AG09309 (cell line): ENCODE measurements around the gene AP3D1.

Source experiments
- DNase-seq: peaks from one replicate; pipeline ENCODE4 v3.0.0-alpha.2; 2010; ENCODE audit warnings: low read depth
- H3K4me3 ChIP-seq: 2 replicates; pipeline ENCODE4 v1.5.1; 2011; ENCODE audit warnings: mild to moderate bottlenecking, low read depth, low read length, moderate library complexity; ENCODE audit not compliant: control insufficient read depth
- TF ChIP-seq, protein P1 (sequence below): IDR thresholded peaks from 2 replicates; pipeline ENCODE4 v1.5.1; 2011; ENCODE audit warnings: mild to moderate bottlenecking, low read depth, low read length, inconsistent platforms; ENCODE audit not compliant: insufficient read depth, control insufficient read depth; ENCODE audit errors: missing control alignments

AP3D1 gene

DNA sequence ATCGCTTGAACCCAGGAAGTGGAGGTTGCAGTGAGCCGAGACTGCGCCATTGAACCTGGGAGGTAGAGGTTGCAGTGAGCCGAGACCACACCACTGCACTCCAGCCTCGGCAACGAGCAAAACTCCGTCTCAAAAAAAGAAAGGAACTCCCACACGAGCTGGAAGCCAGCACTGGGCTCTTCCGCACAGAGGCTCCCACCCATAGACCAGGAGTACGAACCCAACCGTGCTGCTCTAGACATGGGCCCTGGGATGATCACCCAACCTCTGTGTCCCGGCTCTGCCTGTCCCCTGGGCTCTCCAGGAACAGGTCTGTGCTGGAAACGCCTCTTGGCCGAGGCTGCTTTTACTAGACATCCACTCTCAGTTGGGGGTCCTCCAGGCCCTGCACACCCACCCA is 24.4 kb upstream of the AP3D1 start:
- no peak overlapping the region for H3K4me3 ChIP-seq
- no peak for DNase-seq
- TF ChIP-seq, protein P1, sequence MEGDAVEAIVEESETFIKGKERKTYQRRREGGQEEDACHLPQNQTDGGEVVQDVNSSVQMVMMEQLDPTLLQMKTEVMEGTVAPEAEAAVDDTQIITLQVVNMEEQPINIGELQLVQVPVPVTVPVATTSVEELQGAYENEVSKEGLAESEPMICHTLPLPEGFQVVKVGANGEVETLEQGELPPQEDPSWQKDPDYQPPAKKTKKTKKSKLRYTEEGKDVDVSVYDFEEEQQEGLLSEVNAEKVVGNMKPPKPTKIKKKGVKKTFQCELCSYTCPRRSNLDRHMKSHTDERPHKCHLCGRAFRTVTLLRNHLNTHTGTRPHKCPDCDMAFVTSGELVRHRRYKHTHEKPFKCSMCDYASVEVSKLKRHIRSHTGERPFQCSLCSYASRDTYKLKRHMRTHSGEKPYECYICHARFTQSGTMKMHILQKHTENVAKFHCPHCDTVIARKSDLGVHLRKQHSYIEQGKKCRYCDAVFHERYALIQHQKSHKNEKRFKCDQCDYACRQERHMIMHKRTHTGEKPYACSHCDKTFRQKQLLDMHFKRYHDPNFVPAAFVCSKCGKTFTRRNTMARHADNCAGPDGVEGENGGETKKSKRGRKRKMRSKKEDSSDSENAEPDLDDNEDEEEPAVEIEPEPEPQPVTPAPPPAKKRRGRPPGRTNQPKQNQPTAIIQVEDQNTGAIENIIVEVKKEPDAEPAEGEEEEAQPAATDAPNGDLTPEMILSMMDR, result no peak

DNA sequence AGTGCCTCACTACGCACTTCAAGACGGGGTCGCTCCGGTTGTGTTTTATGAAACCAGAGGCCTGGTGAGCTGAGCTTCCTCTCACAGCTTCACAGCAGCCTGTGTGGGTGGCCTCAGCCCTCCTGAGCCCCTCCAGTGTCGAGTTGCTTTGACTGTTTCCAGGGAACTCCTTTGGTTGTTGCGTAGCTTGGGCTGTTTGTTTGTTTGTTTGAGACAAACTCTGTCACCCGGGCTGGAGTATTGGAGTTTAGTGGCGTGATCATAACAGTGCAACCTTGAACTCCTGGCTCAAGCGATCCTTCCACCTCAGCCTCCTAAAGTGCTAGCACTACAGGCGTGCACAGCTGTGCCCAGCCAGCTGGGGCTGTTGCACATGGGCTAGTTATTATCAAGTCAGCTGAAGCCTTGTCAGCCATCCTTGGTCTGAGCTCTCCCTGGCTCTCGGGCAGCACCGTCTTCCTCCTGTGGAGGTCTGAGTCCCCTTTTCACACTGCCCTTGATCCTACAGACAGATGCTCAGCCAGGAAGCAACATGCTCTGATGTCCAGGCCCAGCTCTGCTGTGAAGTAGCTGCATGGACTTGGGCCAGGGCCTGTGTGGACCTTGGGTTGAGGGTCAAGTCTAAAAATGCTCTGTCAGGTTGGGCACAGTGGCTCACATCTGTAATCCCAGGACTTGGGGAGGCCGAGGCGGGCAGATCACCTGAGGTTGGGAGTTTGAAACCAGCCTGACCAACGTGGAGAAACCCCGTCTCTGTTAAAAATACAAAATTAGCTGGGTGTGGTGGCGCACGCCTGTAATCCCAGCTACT is 22.6 kb upstream of the AP3D1 start:
- no peak for DNase-seq
- no peak overlapping the region for H3K4me3 ChIP-seq
- TF ChIP-seq, protein P1, result no peak

DNA sequence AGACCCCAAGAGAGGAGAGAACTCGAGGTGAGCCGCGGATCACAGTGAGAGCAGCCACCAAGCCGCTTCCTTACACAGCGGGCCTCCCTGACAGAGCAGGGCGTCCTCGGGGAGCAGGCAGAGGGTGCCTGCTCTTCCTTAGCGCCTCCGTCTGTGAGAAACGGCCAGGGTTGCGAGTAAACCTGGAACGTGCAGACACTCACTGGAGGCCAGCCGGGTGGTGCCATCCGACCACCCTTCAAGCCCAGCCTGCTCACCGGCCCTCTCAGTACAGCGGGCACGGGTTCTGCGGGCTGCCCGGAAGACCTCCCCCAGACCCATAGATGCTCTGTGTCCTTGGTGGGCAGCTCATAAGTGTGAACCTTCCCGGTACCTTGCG is 22.0 kb upstream of the AP3D1 start:
- no peak overlapping the region for H3K4me3 ChIP-seq
- DNase-seq, result no peak
- TF ChIP-seq, protein P1, result no peak

DNA sequence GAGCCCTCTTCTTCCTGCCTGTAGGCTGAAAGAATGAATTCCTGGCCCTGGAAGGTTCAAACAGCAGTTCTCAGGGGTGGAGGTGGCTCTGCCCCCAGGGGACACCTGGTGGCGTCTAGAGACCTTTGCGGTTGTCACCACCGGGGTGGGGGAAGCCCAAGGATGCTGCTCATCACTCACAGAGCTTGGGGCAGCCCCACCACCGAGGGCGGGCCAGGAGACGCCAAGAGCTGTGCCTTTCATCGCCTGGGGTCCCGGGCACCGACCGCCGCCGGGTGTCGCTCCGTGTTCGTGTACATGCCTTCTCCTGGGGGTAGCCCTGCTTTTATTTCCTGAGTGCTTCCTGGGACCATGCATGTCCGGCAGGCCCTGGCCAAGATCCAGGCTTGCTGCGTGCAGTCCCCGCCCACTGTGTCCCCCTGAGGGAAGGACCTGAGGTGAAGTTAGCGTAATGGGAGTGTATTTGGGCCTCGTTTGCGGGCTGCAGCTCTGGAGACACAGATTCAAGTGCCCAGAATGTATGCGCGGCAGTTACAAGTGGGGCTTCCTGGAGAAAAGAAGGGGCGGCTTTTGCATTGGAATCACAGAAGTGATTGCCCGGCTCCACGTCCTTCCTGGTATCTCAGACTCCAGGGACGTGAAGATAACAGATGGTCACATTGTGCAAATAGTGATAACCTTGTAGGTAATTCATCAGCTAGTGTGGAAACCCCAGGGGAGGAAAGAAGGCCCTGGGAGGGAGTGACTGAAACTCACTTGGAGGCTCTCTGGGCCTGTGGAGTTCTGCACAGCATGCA is 20.2 kb upstream of the AP3D1 start:
- TF ChIP-seq, protein P1, result no peak
- DNase-seq, result no peak
- H3K4me3 ChIP-seq, result no peak overlapping the region

DNA sequence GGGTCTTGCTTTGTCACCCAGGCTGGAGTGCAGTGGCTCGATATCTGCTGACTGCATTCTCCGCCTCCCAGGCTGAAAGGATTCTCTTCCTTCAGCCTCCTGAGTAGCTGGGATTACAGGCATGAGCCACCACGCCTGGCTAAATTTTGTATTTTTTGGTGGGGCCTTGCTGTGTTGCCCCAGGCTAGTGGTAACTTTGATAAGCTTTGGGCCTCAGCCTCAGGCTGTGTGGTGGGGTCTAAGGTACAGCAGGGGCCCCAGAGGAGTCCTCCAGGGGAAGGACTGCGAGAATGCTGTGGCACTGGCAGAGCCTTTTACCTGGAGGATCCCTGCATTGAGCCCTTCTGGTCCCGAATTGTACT is 19.6 kb upstream of the AP3D1 start:
- no peak overlapping the region for H3K4me3 ChIP-seq
- TF ChIP-seq, protein P1, result no peak
- no peak for DNase-seq

DNA sequence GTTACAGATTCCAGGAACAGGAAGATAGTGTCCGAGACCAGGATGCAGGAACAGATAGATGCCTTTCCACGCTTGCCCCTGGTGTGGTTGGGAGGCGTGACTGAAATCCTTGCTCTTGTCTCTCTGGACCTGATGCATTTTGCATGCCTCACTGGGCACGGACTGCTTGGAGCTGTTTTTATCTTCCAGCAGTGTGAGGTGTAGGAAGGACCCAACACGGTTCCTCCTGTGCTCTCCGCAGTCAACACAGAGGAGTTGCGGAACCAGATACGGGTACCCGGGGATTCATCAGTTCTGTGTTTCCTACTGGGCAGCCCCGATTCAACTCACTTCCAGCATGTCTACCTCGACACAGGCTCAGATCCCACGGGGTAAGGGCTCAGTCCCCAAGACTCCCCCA is 18.9 kb upstream of the AP3D1 start:
- TF ChIP-seq, protein P1, result no peak
- no peak overlapping the region for H3K4me3 ChIP-seq
- no peak for DNase-seq
